ENCODE results near the gene SRPK3.

DNA sequence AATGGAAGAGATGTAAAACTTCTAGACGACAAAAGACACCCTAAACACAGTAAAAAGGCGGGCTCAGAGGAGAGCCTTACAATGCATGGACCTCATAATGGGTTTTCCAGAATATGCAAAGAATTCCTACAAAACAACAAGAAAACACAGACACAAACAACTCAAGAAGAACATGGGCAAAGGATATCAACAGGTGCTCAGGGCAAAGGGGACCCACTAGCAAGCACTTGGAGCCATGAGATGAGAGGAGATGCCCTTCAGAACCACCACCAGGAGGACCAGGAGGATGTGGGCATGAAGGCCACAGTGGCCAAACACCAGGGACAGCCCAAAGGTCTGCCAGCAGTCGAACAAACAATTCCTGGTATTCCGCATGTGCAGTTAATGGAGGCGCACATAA is 32.3 kb downstream of the SRPK3 start:
- TF ChIP-seq SUZ12 (IDR thresholded peaks at IDR 0.05; ENCODE audit: extremely low read depth, insufficient read depth, insufficient read length) (no peak), YY1 (IDR thresholded peaks at IDR 0.05; ENCODE audit: insufficient read depth, insufficient read length) (no peak)

All from NT2/D1 (cell line).